SK-N-MC (cell line): ENCODE data around the gene LRMDA.

Experiments used
- EZH2 ChIP-seq: fragments of 200-600 bp; sonication (generic); IDR thresholded peaks from one replicate; pipeline ENCODE4 v1.6.1; 2017; ENCODE audit warnings: antibody characterized with exemption
- POLR2AphosphoS5 ChIP-seq: IDR thresholded peaks from 2 replicates; pipeline ENCODE4 v1.6.1; 2012; ENCODE audit warnings: mild to moderate bottlenecking, low read depth, low read length, borderline replicate concordance

- TF ChIP-seq EZH2 (no peak), POLR2AphosphoS5 (no peak)
These were observed 1113.4 kb downstream of the LRMDA start for GRCh38 chr10:76544789-76545188.
